Heart left ventricle (tissue), 16 donors: ENCODE data around the gene RND1. TPM values are rescaled to one million over a fixed set of nuclear protein-coding genes. Genes with fewer than 3 reads are reported as not detected.

Experiments
- ATAC-seq, 4 donors: fragments of 200-7000 bp; cut with Tn5 transposase; one replicate each; pipeline ENCODE4 v1.9.1; 2020 to 2022; ENCODE audit warnings: moderate library complexity in 4 of 4, mild to moderate bottlenecking in 3 of 4, moderate number of reproducible peaks in 1 of 4
- DNase-seq, 5 donors: peaks; one replicate each; pipeline ENCODE4 v3.0.0-alpha.2; 2020
- H3K27ac ChIP-seq, 12 donors: fragments of 200-600 bp; sonication (generic) in 4 of 12; one replicate each; pipeline versions ENCODE4 v1.5.0 to v1.8.0; 2016 to 2022; ENCODE audit warnings: mild to moderate bottlenecking in 2 of 12
- H3K27me3 ChIP-seq, 9 donors: fragments of 200-600 bp; sonication (generic) in 2 of 9; one replicate each; pipeline versions ENCODE4 v1.5.1 to v1.8.0; 2016 to 2022; ENCODE audit warnings: mild to moderate bottlenecking in 3 of 9
- H3K36me3 ChIP-seq, 9 donors: fragments of 200-600 bp; sonication (generic) in 2 of 9; one replicate each; pipeline versions ENCODE4 v1.5.0 to v1.8.0; 2018 to 2022; ENCODE audit warnings: mild to moderate bottlenecking in 2 of 9
- H3K4me1 ChIP-seq, 12 donors: fragments of 200-600 bp; sonication (generic) in 4 of 12; one replicate each; pipeline versions ENCODE4 v1.5.0 to v1.8.0; 2016 to 2022; ENCODE audit warnings: mild to moderate bottlenecking in 3 of 12
- H3K4me3 ChIP-seq, 12 donors: fragments of 200-600 bp; sonication (generic) in 4 of 12; one replicate each; pipeline versions ENCODE4 v1.5.0 to v1.8.0; 2017 to 2022; ENCODE audit warnings: mild to moderate bottlenecking in 9 of 12, moderate library complexity in 4 of 12
- H3K9me3 ChIP-seq, 12 donors: fragments of 200-600 bp; sonication (generic) in 4 of 12; one replicate each; pipeline versions ENCODE4 v1.5.0 to v1.8.0; 2016 to 2022; ENCODE audit warnings: mild to moderate bottlenecking in 1 of 12
- CTCF ChIP-seq, 12 donors: fragments of 200-600 bp; sonication (generic) in 4 of 12; IDR thresholded peaks; one replicate each; pipeline versions ENCODE4 v1.5.0 to v1.8.0; 2018 to 2022; ENCODE audit warnings: antibody characterized with exemption in 12 of 12, mild to moderate bottlenecking in 5 of 12
- POLR2A ChIP-seq, 2 donors: fragments of 450-650 bp; IDR thresholded peaks; one replicate each; pipeline ENCODE4 v1.6.1; 2017; ENCODE audit warnings: antibody characterized with exemption in 2 of 2, mild to moderate bottlenecking in 2 of 2, moderate library complexity in 2 of 2
- WGBS, 4 donors: extraction: QIAGEN DNeasy Blood & Tissue Kit in 2 of 4; methylation state at CpG; one replicate each; pipeline versions ENCODE4 v1.1.5 to v1.1.7; 2013 to 2018; 5-methylcytosine and 5-hydroxymethylcytosine counted together
- intact Hi-C, 10 donors: fragments of 100-400 bp; cut with DNase I; formaldehyde crosslinking; loops; one replicate each; pipeline versions ENCODE4 v1.11.1 to v1.14.2; 2022
- polyA plus RNA-seq, 2 donors: library from polyadenylated mRNA; stranded (reverse); fragments of 200-250 nt; gene quantifications; one replicate each; pipeline ENCODE4 v1.2.3, GENCODE V29; 2013
- total RNA-seq, 9 donors: library from RNA; depleted of rRNA in 2 of 9; stranded (reverse); fragments of >200 nt in 2 of 9; fragmentation: NEBNext Ultra II Directional in 3 of 9; extraction: Animal tissue kit (Norgen Biotek cat#: 25700) in 3 of 9; gene quantifications; one replicate each; pipeline versions ENCODE4 v1.1.0 to v1.2.4, GENCODE V29; 2016 to 2023
- donor health status: ischemic (EF 13 %, LVEDD 7.1; RV severe dilation, severe dysfunction).
- donor health status: healthy with polysubstance abuse.
- donor health status: DM: no; HTN: yes; CAD: no.
- donor health status: DM: no; HTN: no; CAD: no.
- donor health status: ischemic (EF 25% LVEDD 6.9; RV normal size, moderate dysfunction).
- donor health status: ischemic (EF 25% LVEDD 5.7; RV mildly dilated, moderate dysfunction).
- donor health status: healthy.
- donor health status: DM: yes; HTN: yes; CAD: no.
- donor health status: ischemic (EF 35%, LVEDD 5.7; RV mildly dilated, moderate dysfunction).
- donor health status: nonischemic (EF 11% LVEDD 7.7; RV severe dilation, severe dysfunction).
- donor health status: DM: yes; HTN: yes; CAD: no.
- donor health status: PGD.
- donor health status: ischemic (EF 29% LVEDD 5.4; RV normal size, mild dysfunction).
- donor health status: nonischemic (EF 23%, LVEDD 6.1; RV moderate dilation, normal function).

The RND1 gene
- total and polyA plus RNA-seq, 11 donors: 0.35 to 1.5 (median 0.60) TPM; not detected in 2

DNA sequence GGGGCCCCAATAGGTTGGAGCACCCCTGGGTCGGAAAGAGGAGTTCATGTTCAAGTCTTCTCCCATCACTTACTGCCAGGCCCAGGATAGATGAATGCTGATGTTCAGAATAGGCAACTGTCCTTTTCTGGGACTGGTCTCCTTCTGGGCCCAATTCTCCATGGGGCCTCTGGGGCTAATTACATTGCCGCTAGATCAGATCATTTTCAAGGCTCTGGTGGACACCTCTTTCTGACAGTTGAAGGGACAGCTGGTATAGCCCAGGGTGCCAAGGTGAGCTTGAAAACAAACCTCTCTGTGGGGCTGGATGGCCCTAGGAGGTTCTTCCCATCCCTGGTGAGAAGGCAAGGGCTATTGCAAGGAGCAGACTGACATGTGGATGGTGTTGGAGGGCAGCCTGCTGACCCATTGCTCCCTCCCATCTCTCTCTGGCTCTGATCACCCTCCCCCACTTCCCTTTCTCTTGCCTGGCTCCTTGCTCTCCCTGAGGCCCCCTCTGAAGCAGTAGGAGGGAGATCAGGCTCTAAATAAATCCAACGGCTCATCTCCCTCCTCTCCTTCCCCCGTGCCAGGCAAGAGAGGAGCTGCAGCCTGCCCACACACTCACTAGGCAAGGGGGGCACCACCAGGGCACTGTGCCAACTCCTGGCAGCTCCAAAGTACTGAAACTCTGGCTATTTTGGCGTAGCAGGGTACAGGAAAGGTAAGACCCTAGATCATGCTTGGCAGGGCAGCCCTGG, 45.5 kb downstream of the RND1 start:
- H3K4me3 ChIP-seq: no peak overlapping the region
- no peak overlapping the region for H3K27ac ChIP-seq
- no peaks in the 10 kb centered on the region for H3K9me3 ChIP-seq
- no peak for TF ChIP-seq CTCF (IDR thresholded peaks at IDR 0.05)
- TF ChIP-seq POLR2A (IDR thresholded peaks at IDR 0.05): no peak
- DNase-seq (no peak), ATAC-seq (no peak)
- 77 to 89% (median 80%) methylated on average over 5 of the region's 5 CpGs for WGBS, 4 donors
- intact Hi-C loops: no loop called here
- peaks cover 2 to 33% (median 20%) of the 10 kb centered on the region in 12 donors for H3K4me1 ChIP-seq
- H3K27me3 ChIP-seq: peaks cover 0 to 11% (median 0%) of the 10 kb centered on the region in 9 donors
- peaks cover 0 to 10% (median 0%) of the 10 kb centered on the region in 9 donors for H3K36me3 ChIP-seq

DNA sequence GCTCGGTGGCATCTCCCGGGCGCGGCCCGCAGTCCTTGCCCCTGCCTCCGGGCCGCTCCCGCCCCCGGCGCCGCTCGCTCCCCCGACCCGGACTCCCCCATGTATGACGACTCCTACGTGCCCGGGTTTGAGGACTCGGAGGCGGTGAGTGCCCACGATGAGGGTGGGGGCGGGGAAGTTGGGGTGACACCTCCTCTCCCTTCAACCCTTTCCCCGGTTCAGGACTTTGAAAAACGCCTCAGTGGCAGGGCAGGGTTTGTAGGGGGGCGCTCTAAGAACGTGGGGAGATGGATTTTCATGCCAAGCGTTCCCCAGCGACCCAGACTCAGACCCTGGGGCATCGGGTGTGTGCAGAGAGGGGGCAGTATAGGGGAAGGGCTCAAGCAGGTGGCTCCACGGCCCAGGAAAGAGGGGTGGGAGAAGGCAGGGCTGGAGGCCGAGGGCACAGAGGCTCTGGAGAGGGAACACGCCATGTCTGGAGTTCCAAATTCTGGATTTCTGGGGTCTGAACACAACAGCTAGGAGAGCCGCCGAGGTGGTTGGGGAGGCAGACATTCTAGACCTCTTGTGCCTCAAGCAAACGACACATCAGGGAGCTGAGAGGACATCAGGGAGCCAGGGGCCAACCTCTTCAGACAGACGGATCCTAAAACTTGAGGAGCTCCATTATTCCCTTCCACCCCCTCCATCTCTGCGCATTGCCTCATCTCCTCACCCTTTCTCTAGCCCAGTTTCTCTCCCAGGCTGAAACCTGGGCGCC, 46.7 kb downstream of the RND1 start:
- Histone ChIP-seq H3K9me3 (no peaks in the 10 kb centered on the region), H3K27ac (peak overlapping the region in 7 of 12 donors; percentile 6 to 74 (median 54)), H3K4me1 (peaks cover 2 to 38% (median 24%) of the 10 kb centered on the region in 12 donors), H3K4me3 (peak overlapping the region; percentile 61 to 87 (median 75)), H3K27me3 (peaks cover 0 to 11% (median 0%) of the 10 kb centered on the region in 9 donors), H3K36me3 (peaks cover 0 to 2% (median 0%) of the 10 kb centered on the region in 9 donors)
- ATAC-seq (no peak), DNase-seq (no peak)
- TF ChIP-seq CTCF (IDR thresholded peaks at IDR 0.05): peak in 3 of 12 donors; percentile 20 to 32 (median 32)
- TF ChIP-seq POLR2A (IDR thresholded peaks at IDR 0.05): no peak
- intact Hi-C loops: no loop called here
- 19 to 44% (median 26%) methylated on average over 17 to 37 of the region's 37 CpGs for WGBS, 4 donors

DNA sequence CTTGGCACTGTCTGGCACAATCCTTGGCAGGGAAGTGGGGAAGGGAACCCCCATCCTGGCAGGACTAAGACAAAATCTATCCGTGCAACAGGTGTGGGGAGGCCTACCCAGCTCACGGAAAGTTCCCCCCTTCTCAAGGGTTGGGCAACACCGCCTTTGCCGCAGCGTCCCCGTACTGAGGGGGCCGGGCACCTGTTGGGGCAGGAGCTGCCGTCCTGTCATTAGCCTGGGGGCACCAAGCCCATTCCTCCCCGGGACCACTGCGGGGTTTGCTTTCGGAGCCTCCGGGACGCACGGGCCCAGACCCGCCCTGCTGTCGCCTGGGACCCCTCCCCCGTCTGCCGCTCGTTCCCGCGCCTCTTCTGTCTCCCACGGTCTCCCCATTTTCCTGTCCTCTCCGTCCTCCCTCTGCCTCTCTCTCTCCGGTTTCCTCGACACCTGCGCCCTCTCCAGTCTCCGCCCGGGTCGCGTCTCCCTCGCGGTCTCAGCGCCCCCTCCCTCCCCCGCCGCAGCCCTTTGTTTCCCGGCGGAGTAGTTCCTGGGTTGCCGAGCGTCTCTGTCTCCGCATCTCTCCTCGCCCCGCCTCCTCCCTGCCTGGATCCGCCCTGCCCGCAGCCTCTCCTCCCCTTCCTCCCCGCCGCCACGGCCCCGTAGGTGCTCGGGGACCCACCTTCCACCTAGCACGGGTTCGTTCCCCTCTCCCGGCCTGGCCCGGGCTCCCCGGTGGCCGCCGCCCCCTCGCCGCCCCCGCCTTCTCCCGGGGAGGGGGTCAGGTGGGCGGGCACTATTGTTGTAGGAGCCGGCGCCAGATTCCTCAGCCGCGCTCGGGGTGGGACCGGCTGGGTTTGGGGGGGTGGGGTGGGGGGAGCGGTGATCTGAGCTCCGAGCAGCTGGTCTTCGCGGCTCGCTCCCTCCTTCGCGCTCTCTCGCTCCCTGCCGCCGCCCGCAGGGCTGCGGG, 47.5 kb downstream of the RND1 start, which contains the start of gene CACNB3:
CACNB3 (plus strand) TSS at position 624 of the 958 bp plus-strand sequence. CDS start 434 bp downstream, outside the sequence.
- intact Hi-C loops: no loop called here
- Histone ChIP-seq H3K36me3 (no peaks in the 10 kb centered on the region), H3K27me3 (peaks cover 0 to 11% (median 0%) of the 10 kb centered on the region in 9 donors), H3K27ac (peak within 1 kb of the TSS in 8 of 12 donors; percentile 6 to 74 (median 49)), H3K4me1 (peaks cover 2 to 40% (median 28%) of the 10 kb centered on the region in 12 donors), H3K4me3 (peak within 1 kb of the TSS; percentile 61 to 87 (median 75)), H3K9me3 (no peaks in the 10 kb centered on the region)
- TF ChIP-seq CTCF (IDR thresholded peaks at IDR 0.05) (no peak), POLR2A (IDR thresholded peaks at IDR 0.05) (peak in 1 of 2 donors; percentile 44)
- DNase-seq (peak; percentile 70 to 86 (median 78)), ATAC-seq (peak in 3 of 4 donors; percentile 16 to 35 (median 35))
- 1 to 3% (median 2%) methylated on average over 42 to 79 of the region's 79 CpGs for WGBS, 4 donors
